Fibroblast of the aortic adventitia (primary cell): ENCODE data around the gene AGAP3. TPM values are rescaled to one million over a fixed set of nuclear protein-coding genes. Genes with fewer than 3 reads are reported as not detected.

ENCODE experiments used
- DNase-seq: peaks from one replicate; pipeline ENCODE4 v3.0.0-alpha.2; 2010; ENCODE audit warnings: low read depth
- H3K4me3 ChIP-seq: 2 replicates; pipeline ENCODE4 v1.5.1; 2011; ENCODE audit warnings: low read depth, mild to moderate bottlenecking, control low read depth, low read length, moderate library complexity
- total RNA-seq: library from RNA; depleted of rRNA; stranded (reverse); fragments of >200 nt; gene quantifications from 2 replicates; pipeline ENCODE4 v1.2.3, GENCODE V29; 2012; ENCODE audit warnings: low replicate concordance
- TF ChIP-seq, protein P1 (sequence below): IDR thresholded peaks from 2 replicates; pipeline ENCODE4 v1.5.1; 2011; ENCODE audit warnings: mild to moderate bottlenecking, low read length, control low read depth, inconsistent platforms; ENCODE audit not compliant: insufficient read depth

AGAP3 gene
- total RNA-seq, 1 donor, result 50.2 TPM

DNA sequence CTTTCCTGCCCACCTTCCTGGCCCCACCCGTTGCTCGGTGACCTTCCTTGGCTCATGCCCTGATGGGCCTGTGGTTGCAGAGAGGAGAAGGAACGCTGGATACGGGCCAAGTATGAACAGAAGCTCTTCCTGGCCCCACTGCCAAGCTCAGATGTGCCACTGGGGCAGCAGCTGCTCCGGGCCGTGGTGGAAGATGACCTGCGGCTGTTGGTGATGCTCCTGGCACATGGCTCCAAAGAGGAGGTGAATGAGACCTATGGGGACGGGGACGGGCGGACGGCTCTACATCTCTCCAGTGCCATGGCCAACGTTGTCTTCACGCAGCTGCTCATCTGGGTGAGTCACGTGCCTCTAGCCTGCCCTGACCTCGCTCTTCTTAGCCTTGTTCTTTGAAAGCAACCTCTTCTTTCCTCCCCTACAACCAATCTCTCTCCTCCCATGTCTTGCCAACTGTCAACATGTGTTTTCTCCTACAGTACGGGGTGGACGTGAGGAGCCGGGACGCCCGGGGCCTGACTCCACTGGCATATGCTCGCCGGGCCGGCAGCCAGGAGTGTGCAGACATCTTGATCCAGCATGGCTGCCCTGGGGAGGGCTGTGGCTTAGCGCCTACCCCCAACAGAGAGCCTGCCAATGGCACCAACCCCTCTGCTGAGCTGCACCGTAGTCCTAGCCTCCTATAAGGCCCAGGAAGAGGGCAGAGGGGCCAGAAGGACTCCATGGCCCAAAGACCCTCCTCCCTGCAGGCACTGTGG, 57.2 kb downstream of the AGAP3 start:
- no peak for DNase-seq
- TF ChIP-seq, protein P1, sequence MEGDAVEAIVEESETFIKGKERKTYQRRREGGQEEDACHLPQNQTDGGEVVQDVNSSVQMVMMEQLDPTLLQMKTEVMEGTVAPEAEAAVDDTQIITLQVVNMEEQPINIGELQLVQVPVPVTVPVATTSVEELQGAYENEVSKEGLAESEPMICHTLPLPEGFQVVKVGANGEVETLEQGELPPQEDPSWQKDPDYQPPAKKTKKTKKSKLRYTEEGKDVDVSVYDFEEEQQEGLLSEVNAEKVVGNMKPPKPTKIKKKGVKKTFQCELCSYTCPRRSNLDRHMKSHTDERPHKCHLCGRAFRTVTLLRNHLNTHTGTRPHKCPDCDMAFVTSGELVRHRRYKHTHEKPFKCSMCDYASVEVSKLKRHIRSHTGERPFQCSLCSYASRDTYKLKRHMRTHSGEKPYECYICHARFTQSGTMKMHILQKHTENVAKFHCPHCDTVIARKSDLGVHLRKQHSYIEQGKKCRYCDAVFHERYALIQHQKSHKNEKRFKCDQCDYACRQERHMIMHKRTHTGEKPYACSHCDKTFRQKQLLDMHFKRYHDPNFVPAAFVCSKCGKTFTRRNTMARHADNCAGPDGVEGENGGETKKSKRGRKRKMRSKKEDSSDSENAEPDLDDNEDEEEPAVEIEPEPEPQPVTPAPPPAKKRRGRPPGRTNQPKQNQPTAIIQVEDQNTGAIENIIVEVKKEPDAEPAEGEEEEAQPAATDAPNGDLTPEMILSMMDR, result no peak
- no peak overlapping the region for H3K4me3 ChIP-seq

DNA sequence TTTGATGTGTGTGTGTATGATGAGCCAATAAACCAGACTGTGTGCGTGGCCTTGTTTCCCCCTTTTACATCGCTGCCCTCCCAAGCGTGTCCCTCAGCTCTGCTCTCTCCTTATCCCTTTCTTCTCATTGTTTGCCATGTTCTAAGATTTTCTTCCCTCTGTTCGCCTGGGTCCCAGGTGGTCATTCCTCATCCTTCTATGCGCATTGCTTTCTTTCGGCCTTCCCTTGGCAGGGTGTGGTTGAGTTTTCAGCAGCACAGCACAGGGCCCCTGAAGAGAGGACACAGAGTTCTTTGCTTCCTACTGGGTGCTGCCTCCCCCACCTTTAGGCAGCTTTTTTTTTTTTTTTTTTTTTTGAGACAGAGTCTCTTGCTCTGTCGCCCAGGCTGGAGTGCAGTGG, 58.1 kb downstream of the AGAP3 start:
- TF ChIP-seq, protein P1, result no peak
- no peak overlapping the region for H3K4me3 ChIP-seq
- no peak for DNase-seq

DNA sequence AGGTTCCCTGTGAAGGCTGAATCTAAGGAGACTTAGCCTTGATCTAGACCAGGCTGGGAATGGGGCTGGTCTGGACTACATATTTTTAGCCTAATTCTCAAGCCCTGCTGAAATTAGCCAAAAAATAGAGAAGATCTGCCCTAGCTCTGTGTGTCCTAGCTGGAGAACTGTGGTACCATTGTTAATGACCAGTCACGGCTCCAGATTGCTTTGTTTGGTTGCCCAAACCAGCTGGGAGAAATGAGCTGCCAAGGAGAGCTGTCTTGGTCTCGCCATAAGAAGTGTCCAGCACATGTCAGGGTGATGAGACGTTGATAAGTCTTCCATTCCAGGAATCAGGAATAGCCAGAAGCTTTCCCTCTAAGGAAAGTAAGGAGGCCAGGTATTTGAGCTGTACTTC, 60.5 kb downstream of the AGAP3 start:
- TF ChIP-seq, protein P1, result no peak
- DNase-seq, result no peak
- H3K4me3 ChIP-seq, result no peak overlapping the region

DNA sequence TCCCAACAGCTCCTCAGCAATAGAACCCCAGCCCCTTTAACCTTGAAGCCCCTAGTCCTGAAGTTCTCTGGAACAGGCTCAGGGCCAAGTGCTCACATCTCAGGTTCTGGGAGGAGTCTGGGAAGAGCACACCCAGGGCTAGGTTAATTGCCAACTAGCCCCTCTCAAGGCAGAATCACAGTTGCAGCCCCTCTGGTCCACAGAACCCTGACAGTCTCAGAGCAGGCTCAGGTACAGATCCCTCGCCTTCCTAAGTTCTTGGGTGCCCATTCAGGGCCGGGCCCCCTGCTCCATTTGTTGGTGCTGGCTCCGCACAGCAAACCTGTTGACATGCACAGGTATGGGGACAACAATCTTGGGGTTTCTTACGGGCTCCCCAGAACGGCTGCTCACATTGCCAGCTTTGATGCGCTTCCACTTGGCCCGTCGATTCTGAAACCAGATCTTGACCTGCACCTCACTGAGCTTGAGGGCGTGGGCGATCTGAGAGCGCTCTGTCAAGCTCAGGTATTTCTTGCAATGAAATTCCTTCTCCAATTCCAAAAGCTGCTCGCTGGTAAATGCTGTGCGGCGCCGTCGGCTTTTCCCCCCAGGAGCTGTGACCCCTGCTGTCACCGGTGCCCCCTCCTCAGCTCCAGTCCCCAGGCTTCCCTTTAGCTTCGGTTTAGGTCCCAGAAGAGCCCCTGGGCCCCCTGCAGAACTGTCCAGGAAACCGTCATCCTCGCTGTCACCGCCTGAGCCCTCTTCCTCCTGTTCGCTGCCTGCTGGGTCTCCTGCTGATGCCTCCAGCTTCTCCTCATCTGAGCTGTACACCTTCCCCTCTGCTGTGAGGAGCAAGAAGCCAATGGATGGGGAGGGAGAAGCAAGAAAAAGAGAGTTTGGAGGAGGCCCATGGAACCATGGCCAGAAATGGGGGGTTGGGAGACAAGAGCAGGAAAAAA, 62.3 kb downstream of the AGAP3 start:
- DNase-seq, result no peak
- TF ChIP-seq, protein P1, result no peak
- no peak overlapping the region for H3K4me3 ChIP-seq

DNA sequence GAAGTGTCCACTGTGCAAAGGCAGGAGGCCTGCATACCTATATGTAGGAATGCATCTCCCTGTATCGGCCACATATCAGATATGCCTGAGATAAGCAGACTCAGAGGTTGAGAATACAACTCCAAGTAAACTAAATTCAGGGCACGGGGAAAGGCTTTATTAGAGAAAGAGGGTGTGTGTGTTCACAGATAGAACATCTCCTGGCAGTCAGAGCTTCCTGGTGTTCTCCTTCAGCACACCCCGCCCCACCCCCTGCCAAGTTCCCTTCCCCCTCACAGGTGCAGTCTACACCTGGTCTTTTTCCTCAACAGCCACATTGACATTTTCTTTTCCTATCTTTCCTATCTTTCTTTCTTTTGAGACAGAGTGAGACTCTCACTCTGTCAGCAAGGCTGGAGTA, 64.1 kb downstream of the AGAP3 start:
- H3K4me3 ChIP-seq, result no peak overlapping the region
- TF ChIP-seq, protein P1, result no peak
- no peak for DNase-seq

DNA sequence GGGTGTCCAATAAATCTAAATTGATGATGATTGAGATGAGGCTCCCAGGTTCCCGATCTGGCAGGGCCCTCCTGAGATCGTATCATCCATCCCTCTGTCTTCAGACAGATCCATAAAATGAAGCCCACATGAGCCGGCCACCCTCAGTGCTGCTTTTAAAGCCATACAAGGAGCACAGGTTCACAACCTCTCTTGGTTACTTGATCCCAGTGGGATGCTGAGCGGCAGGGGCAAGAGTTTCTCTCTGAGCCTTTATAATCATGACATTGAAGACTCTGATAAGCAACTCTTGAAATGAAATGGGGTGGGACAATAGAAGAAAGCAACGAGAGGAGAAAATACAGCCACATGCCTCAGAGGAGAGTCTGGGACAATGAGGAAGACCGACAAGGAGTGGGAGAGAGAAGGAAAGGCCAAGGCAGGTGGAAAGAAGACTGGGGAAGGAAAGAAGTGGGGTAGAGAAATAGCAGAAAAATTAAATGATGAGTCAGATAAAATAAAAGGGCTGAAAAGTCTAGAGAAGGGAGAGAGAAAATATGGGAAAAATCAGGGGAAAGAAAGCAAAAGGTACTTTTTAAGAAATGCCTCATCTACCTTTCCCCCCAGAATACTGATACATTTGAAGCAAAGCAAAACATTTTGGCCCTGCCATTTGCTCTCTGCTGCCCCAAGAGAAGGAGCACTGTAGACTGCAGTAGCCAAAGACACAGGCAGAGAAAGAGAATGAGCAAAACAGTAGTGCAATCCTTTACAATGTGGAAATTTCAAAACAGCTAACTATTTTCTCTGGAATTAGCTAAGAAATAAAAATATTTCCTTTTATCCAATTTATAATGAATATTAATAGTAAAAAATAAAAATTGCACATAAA, 66.6 kb downstream of the AGAP3 start:
- no peak for DNase-seq
- TF ChIP-seq, protein P1, result peak; percentile 38
- no peak overlapping the region for H3K4me3 ChIP-seq
